K562 treated with DMSO at 1 percent for 12 hours (cell line): ENCODE measurements around the gene ZNF446. TPM values are rescaled to one million over a fixed set of nuclear protein-coding genes. Genes with fewer than 3 reads are reported as not detected.

Source experiments
- total RNA-seq: library from RNA; unstranded; fragments of 300-600 nt; gene quantifications from 2 replicates; pipeline ENCODE4 v1.2.3, GENCODE V29; 2022; ENCODE audit not compliant: insufficient read depth

ZNF446 gene
- 8.1 and 13.6 TPM in 2 replicates for total RNA-seq

GRCh38 chr19:58475714-58476497, at the start of gene ZNF446:
Gene ZNF446, plus strand, starts transcription at chr19:58476352. Its CDS starts 867 bp downstream, at chr19:58477219.

DNA sequence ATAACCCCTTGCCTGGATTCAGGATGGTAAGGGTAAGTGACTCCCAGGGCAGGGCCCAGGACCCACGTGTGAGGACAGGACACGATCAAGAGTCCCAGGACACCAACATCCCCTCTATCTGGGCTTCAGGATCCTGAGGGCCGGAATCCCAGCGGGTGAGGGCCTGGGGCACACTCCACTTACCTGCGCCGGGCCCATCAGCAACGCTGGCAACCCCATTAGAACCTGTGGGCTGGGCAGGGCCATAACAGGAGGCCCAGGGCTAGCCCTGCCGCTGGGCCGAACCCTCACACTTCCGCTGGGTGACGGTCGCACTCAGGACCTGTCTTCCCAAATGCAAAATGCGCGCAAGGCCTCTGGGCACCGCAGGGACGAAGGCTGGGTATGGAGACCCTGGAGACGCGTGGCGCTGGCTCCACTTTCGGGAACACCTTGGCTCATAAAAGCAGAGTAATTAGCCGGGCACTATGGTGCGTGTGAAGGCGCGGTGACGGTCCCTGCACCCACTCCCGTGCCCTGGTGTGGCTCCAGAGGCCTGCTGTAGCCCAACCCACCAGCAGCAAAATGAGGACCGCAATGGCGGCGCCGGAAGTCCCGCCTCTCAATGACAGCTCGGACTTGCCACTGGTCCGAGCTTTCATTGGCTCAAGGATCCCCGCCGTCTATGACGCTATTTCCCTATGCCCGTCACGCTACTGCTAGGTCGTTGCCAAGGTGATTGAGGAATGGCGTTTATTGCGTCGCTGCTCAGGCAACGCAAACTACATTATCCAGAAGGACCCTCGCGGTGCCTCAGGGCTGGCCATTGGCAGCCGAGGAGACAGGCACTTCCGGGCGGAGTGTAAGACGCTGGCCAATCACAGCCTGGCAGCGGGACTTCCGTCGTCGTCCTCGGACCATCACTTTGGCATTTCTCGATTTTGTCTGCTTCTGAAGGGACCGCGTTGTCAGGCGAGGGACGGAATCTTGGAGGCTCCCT, 36.3 kb upstream of the ZNF446 start, which contains the start of gene ZNF132:
ZNF132 (minus strand) TSS at position 578 of the 979 bp plus-strand sequence; CDS start at position 246, 332 bp downstream.

DNA sequence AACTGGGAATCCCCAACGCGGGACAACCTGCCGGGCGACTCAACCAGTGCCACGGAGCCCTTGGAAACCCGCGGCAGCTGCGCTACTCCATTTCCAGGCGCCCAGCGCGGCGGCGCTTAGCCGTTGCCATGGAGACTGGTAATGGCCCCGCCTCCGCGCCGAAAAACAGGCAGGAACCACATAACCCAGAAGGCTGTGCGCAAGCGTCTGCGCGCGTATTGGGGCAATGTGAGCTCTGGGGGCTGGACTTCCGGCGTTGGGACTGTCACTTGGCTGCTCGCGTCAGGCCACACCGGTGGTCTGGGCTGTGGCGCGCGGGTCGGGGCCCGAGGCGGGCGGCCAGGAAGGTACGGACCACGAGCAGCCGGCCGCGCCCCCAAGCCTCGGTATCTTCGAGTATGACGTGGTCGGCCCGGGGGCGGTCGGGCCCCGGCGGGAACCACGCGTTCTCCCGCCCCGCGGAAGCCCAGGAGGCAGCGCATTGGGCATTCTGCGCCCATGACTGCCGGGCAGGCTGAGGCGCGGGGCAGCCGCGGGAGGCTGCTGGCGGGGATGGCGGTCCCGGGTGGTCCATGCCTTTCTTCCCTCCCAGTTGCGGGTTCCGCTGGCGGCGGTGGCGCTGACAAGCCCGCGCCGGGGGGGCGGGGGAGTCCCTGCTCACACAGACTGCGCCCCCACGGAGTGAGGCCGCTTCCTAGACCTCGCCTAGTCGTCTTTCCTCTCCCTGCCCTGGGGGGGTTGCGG, 24.6 kb upstream of the ZNF446 start, which contains the start of gene ZNF324B:
ZNF324B (plus strand) TSS at position 265 of the 744 bp plus-strand sequence. CDS start 2,080 bp downstream, outside the sequence.

DNA sequence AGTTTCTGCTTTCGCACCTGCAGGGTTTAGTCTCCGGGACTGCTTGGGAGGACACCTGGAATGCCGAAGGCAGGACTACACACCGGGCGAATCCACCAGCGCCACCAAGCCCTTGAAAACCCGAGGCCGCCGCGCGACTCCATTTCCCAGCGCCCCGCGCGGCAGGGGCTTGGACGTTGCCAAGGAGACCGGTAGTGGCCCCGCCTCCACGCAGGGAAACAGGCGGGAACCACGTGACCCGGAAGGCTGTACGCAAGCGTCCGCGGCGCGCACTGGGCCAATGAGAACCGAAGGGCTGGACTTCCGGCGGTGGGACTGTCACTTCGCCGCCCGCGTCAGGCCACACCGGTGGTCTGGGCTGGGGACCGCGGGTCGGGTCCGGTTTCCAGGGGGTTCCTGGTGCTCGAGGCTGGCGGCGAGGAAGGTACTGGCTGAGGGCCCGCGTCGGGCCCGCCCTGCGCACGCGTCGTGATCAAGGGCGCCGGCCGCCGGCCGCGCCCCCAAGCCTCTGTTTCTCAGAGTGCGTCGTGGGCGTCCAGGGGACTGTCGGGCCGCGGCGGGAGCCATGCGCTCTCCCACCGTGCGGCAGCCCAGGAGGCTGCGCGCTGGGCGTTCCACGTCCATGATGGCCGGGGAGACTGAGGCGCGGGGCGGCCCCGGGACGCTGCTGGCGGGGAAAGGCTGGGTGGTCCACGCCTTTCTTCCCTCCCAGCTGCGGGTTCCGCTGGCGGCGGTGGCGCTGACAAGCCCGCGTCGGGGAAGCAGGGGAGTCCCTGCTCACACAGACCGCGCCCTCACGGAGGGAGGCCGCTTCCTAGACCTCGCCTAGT, 9.2 kb upstream of the ZNF446 start, which contains the start of gene ZNF324:
ZNF324 (plus strand) TSS at position 321 of the 830 bp plus-strand sequence. CDS start 2,106 bp downstream, outside the sequence.

DNA sequence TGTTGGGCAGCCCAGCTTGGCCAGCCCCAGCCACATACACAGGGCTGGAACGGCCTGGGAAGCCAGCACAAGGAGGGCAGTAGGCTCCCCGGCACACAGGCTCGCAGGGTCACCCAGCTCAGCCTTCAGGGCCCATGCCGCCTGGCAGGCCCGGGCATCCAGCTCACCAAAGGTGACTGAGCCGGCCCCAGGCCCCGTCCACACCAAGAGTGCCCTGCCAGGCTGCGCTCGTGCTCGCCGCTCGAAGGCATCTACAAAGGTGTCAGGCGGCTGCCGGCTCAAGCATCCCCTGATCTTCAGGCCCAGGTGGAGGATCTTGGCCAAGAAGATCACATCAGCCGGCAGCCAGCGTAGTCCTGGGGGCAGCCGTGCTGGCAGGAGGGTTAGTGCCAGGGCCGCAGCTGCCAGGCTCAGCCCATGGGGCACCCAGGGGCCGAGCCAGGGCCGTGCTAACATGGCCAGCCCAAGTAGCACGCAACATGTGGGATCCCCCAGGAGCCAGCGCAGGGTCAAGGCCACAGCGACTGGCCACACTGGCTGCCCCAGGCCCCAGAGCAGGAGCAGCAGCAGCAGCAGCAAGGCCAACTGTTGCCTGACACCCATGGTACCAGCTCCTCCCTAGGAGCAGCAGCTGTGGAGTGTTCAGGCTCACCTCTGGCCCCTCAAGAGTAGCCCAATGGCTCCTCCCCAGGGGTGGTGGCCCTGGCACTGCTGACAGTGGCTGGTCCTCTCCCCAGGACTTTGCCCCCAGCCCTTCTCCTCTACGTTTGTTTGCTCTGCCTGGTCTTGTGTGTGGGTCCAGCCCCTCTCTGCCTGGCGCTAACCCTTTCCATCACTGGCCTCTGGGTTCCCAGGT, 35.4 kb downstream of the ZNF446 start, which contains the start of gene SLC27A5:
SLC27A5 (minus strand) TSS at position 640 of the 856 bp plus-strand sequence; CDS start at position 603, 37 bp downstream.

GRCh38 chr19:58519355-58520256, 43.5 kb downstream of the ZNF446 start, which contains the start of gene ZBTB45:
Gene ZBTB45, minus strand, starts transcription at chr19:58519810. Its CDS starts 2,137 bp downstream, at chr19:58517673.

Other genes with a start within 250 kb of the ZNF446 start
- gene ZNF544, start 247.4 kb upstream of the ZNF446 start, total RNA-seq = 19.2 and 86.8 TPM in 2 replicates
- 1.1 and 2.3 TPM in 2 replicates for gene ZNF8, start 197.4 kb upstream of the ZNF446 start, total RNA-seq
- gene ERVK3-1, start 171.0 kb upstream of the ZNF446 start, total RNA-seq = 88.3 and 106 TPM in 2 replicates
- 1.4 and 3.5 TPM in 2 replicates for gene ZSCAN22, start 149.4 kb upstream of the ZNF446 start, total RNA-seq
- gene A1BG, start 122.9 kb upstream of the ZNF446 start, total RNA-seq = 45.3 and 79.2 TPM in 2 replicates
- 2.4 and 4.5 TPM in 2 replicates for gene ZNF497, start 113.6 kb upstream of the ZNF446 start, total RNA-seq
- gene ZNF837, start 95.3 kb upstream of the ZNF446 start, total RNA-seq = 3.3 and 3.6 TPM in 2 replicates
- gene RPS5, start 89.1 kb upstream of the ZNF446 start, total RNA-seq = 4,498 and 7,272 TPM in 2 replicates
- gene RNF225, start 80.7 kb upstream of the ZNF446 start, total RNA-seq = not detected in 2 replicates
- 7.4 and 21.7 TPM in 2 replicates for gene ZNF584, start 67.7 kb upstream of the ZNF446 start, total RNA-seq
- 0.32 and 0.47 TPM in 2 replicates for gene ZNF132, start 36.2 kb upstream of the ZNF446 start, total RNA-seq
- gene ZNF324B, start 24.7 kb upstream of the ZNF446 start, total RNA-seq = 1.8 and 5.1 TPM in 2 replicates
- 8.4 and 11.7 TPM in 2 replicates for gene ZNF324, start 9.3 kb upstream of the ZNF446 start, total RNA-seq
- gene SLC27A5, start 35.6 kb downstream of the ZNF446 start, total RNA-seq = 20.0 and 25.4 TPM in 2 replicates
- gene ZBTB45, start 43.5 kb downstream of the ZNF446 start, total RNA-seq = 11.0 and 15.4 TPM in 2 replicates
- gene TRIM28, start 67.7 kb downstream of the ZNF446 start, total RNA-seq = 666 and 733 TPM in 2 replicates
- gene CHMP2A, start 78.8 kb downstream of the ZNF446 start, total RNA-seq = 148 and 177 TPM in 2 replicates
- gene UBE2M, start 82.3 kb downstream of the ZNF446 start, total RNA-seq = 113 TPM in 2 replicates
- gene MZF1, start 97.0 kb downstream of the ZNF446 start, total RNA-seq = 9.7 and 16.9 TPM in 2 replicates